ENCODE results near the gene SLC39A11. TPM values are rescaled to one million over a fixed set of nuclear protein-coding genes. Genes with fewer than 3 reads are reported as not detected.
A peak's percentile ranks its signal among the peaks of the same experiment; 100 is the strongest.

SLC39A11 gene
- total and polyA plus RNA-seq, 2 of the 13 experiments (the other 11 are each of a cell fraction or from before 2014, with no cell fraction given), result 17.2 to 31.5 TPM

GRCh38 chr17:72749119-72749572, 343.3 kb downstream of the SLC39A11 start (continued):
- TF ChIP-seq YY1 (IDR thresholded peaks at IDR 0.05; ENCODE audit: insufficient read depth, insufficient replicate concordance, low read depth, low read length) (no peak), ZNF124 (CRISPR knock-in tag; IDR thresholded peaks at IDR 0.05) (0 out of 2 replicates have a peak, but pooled peaks have one; percentile 49), RFXANK (CRISPR knock-in tag; IDR thresholded peaks at IDR 0.05) (no peak), ZNF281 (CRISPR knock-in tag; IDR thresholded peaks at IDR 0.05; ENCODE audit: borderline replicate concordance) (no peak), MED1 (CRISPR knock-in tag; IDR thresholded peaks at IDR 0.05) (no peak), ATF4 (CRISPR knock-in tag; IDR thresholded peaks at IDR 0.05) (no peak), HNF1A (IDR thresholded peaks at IDR 0.05; ENCODE audit: low read depth) (no peak), HNF1A (CRISPR knock-in tag; IDR thresholded peaks at IDR 0.05; ENCODE audit: borderline replicate concordance) (no peak), PATZ1 (CRISPR knock-in tag; IDR thresholded peaks at IDR 0.05) (peak; percentile 40), ZNF672 (CRISPR knock-in tag; IDR thresholded peaks at IDR 0.05) (no peak), HNRNPK (IDR thresholded peaks at IDR 0.05; ENCODE audit: low read depth, low read length, poor library complexity, severe bottlenecking) (no peak), ZC3H13 (CRISPR knock-in tag; IDR thresholded peaks at IDR 0.05) (no peak), TAF1 (CRISPR knock-in tag; IDR thresholded peaks at IDR 0.05) (no peak), HOXD1 (CRISPR knock-in tag; IDR thresholded peaks at IDR 0.05) (peak; percentile 100), ZFP36 (IDR thresholded peaks at IDR 0.05; ENCODE audit: borderline replicate concordance, low read depth, low read length, partially characterized antibody) (no peak), E2F5 (CRISPR knock-in tag; conservative IDR thresholded peaks at IDR 0.05) (no peak), MAZ (IDR thresholded peaks at IDR 0.05; ENCODE audit: borderline replicate concordance, low read depth, low read length) (no peak), MAZ (CRISPR knock-in tag; IDR thresholded peaks at IDR 0.05; ENCODE audit: low read depth) (no peak)

Data from HepG2 (cell line).